HG02884 (cell line): ENCODE measurements around the gene SERPINA3.
"Not testable (repeated sequence)": the region's sequence is repeated elsewhere in the genome, so short reads cannot be mapped to it uniquely, and the experiment has no call there.

Source experiments
- ATAC-seq: cut with Tn5 transposase; IDR thresholded peaks from one replicate; pipeline ENCODE4 v1.9.1; 2021; ENCODE audit warnings: mild to moderate bottlenecking, moderate library complexity; ENCODE audit not compliant: unreplicated experiment

Gene SERPINA3

GRCh38 chr14:94612174-94612573 is at the start of gene SERPINA3:
Gene SERPINA3 (plus strand): TSS chr14:94612391. CDS start chr14:94614442, 2,051 bp downstream.
- ATAC-seq, result no peak

GRCh38 chr14:94562941-94563883 is 49.0 kb upstream of the SERPINA3 start:
- ATAC-seq, result no peak

GRCh38 chr14:94564381-94564780 is 47.8 kb upstream of the SERPINA3 start:
- ATAC-seq, result no peak

- ATAC-seq, result no peak
Observed at GRCh38 chr14:94568186-94568585, 44.0 kb upstream of the SERPINA3 start.

DNA sequence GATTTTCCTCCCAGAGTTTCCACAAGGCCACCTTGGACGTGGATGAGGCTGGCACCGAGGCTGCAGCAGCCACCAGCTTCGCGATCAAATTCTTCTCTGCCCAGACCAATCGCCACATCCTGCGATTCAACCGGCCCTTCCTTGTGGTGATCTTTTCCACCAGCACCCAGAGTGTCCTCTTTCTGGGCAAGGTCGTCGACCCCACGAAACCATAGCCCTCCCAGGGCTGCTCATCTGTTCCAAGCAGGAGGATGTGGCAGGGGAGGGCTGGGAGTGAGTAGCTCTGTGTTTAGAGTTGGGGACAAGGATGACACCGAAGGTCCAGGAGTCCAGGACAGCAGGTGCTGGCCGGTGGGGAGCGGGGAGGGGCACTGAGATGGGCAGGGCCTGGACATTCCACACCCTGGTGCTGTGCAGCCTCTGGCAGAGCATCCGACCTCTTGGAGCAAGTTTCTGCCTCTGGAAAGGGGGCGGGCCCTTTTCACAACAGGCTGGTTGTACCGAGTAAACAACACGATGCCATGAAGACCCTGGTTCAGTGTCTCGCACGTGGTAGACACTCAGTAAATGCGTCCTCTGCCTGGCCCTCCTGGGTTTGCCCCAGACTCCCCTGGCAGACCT is 42.7 kb upstream of the SERPINA3 start:
- ATAC-seq, result no peak

DNA sequence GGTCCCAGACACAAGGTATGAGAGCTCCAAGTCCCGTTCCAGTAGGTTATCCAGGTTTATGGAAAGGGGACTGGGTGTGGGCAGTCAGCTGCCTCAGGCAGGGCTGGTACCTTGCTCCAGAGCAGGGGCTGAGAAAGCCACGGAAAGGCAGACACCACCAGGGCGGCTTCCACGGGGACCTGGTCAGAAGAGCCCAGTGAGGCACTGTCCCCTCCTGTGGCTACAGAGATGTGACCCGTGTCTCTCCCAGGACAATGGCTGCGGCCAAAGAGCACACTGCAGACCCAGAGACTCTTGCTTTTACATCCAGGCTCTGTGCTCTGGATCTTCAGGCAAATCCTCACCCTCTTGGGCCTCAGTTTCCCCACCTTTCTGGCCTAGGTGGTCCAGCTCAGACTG is 42.2 kb upstream of the SERPINA3 start:
- no peak for ATAC-seq

DNA sequence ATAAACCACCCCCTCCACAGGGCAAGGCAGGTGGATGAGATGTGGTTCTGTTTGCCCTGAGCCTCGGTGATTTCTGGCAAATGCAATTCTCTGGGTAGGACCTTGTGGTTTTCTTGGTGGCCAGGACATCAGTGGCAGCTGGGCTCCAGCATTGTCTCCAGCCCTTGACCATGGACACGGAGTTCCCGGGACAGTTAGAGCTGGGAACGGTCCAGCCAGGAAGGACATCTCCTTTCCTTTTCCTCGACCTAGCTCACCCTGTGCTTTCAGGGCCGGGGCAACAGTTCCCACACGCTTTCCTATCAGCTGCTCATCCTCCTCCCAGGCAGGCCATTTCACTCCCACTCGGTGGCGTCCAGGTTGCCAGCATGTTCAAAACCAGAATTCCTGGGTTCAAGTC is 41.8 kb upstream of the SERPINA3 start:
- ATAC-seq, result no peak

DNA sequence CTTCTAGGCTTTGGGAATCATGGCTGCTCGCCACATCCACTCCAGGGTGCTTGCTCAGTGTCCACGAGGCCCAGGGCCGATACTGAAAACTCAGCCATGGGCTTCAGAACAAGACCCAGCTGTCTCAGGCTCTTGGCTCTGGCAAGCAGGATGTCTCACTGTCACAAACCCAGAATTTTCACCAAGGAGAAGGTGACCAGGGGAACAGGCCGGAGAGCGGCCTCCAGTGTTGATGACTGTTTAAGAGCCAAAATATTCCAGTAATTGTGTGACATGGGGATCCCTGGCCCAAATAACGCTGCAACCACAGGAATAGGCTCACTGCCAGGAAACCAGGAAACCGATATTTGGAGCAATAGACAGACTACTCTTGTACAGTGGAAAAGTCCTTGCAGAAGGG is 40.8 kb upstream of the SERPINA3 start:
- ATAC-seq, result no peak

DNA sequence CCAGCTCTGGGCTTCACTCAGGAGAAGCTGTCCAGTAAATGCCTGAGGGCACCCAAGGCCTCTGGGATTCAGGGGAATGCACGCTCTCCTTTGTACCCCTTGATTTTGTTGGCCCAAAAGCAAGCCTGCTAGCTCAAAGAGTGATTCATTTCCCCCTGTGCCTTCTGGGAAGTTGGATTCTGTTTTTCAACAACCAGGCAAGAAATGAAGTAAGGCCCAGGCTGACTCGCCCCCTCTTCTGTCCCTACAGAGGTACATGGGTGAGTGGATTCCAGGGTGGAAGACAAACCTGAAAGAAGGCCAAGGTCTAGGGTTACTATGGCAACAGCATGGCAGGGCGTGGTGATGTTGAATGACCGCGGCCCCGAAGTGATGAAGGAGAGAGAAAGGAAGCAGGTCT is 40.2 kb upstream of the SERPINA3 start:
- no peak for ATAC-seq

GRCh38 chr14:94572637-94573303 is 39.4 kb upstream of the SERPINA3 start:
- ATAC-seq, result no peak

DNA sequence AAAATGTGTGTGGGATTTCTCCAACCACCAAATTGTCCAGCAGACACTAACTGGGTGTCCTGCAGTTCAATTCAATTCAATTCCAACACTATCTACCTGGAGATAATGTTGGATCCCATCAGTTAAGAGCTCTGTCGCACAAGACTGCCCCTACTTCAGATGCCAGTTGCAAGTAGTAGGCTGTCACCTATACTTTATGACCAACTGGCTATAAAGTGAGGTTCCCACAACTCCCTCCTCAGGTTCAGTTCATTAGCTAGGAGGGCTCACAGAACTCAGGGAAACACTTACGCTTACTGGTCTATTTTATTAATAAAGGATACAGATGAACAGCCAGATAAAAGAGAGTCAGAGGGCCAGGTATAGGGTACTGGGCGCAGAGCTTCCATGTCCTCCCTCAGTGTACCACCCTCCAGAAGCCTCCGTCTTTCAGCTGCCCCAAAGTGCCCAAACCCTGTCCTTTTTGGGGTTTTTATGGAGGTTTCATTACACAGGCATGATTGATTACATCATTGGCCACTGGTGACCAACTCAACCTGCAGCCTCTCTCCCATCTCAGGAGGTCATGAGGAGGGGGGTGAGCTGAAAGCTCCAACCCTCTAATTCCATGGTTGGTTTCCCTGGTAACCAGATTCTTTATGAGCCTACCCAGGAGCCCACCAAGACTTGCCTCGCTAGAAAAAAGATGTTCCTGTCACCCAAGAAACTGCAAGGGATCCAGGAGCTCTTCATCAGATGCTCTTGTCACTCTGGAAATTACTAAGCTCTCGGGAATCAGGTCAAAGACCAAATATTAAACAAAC is 38.5 kb upstream of the SERPINA3 start:
- ATAC-seq, result no peak

DNA sequence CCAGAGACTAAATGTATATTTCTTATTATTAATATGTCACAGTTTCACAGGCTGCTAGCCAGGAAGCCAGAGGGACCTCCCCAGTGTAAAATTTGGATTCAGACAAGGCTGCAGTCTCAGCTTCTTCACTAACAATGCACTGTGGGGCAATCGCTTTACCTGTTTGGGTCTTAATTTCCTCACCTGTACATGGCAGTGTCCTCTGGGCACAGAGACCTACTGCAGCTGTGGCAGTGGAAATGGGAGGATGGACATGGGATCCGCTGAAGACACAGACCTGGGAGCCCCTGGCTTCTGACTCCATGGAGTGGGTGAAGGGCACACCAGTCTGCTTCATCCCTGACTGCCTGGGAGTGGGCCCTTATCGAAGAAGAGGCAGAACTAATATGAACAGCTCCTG is 37.9 kb upstream of the SERPINA3 start:
- ATAC-seq, result no peak

DNA sequence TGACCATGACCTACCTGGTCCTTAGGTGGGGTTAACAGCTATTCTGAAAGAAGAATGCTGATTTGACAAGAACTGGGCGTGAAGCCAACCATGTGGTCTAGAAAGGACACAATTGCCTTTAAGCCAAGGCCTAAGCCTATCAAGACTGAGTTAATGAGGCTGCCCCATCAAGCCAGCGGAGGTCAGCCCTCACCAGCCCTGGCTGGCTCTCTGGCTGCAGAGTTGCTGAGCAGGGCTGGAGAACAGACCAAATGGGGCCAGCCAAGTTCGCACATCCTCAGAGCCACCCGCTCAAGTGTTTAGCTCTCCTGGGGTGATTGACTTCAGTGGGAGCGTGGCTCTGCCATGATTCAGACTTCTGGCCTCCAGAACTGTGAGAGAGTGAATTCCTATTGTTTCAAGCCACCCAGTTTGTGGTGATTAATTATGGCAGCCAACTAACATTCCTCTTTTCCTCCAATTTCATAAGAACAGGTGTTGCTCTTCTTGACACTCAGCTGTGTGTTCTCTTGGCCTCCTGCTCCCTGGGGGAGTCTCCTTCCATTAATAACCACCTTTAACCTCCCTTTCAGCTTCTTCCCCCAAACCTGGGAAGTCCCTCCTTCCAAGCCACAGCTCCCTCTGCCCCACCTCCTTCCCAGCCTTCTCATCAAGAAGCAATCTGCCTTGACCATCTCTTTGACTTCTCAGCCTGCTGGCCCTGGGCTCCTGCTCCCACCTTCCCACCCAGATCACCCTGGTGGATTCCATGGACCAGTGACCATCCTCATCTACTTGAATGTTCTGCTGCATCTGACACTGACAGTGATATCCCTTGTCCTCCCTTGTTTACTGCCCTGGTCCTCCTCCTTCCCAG is 36.2 kb upstream of the SERPINA3 start:
- ATAC-seq, result no peak

DNA sequence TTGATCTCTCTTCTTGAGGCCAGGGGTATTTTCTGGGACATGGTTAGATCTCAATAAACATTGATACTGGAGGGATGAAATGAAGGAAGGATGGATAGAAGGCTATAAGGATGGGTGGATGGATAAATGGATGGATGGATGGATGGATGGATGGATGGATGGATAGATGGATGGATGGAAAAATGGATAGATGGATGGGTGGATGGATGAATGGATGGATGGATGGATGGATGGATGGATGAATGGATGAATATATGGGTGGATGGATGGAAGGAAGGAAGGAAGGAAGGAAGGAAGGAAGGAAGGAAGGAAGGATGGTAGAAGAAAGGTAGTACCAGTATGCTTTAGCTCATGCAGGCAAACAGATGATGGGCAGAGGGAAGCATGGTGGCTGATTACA is 34.7 kb upstream of the SERPINA3 start:
- ATAC-seq, result not testable (repeated sequence)

GRCh38 chr14:94578712-94579111 is 33.5 kb upstream of the SERPINA3 start:
- no peak for ATAC-seq

GRCh38 chr14:94581127-94581999 is 30.8 kb upstream of the SERPINA3 start, which contains the start of gene SERPINA5:
Gene SERPINA5 (plus strand): TSS chr14:94581426. CDS start chr14:94587363, 5,937 bp downstream.
- no peak for ATAC-seq

- ATAC-seq, result no peak
Observed at GRCh38 chr14:94582199-94582750, 29.9 kb upstream of the SERPINA3 start.

DNA sequence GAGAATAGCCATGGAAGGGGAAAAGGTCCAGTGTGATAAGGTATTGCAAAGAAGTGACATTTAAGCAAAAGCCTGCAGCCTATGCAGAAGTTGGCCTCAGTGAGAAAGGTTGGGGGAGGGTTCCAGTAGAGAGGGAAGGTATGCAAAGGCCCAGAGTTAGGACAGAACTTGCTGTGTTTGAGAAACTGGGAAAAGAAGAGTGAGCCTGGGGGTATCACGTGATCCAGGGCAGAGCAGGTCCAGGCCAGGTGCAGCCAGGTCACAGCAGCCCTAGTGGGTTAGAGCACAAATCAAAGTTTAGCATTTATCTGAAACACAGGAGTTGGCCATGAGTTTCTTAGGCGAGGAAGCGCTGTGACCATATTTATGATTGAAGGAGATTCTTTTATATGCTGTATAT is 29.3 kb upstream of the SERPINA3 start:
- no peak for ATAC-seq

GRCh38 chr14:94583557-94583956 is 28.6 kb upstream of the SERPINA3 start:
- no peak for ATAC-seq
